HEK293 (cell line): Measurements from ENCODE around the gene PSMB9.
A peak's percentile ranks its signal among the peaks of the same experiment; 100 is the strongest.

ENCODE experiments used
- CTCF ChIA-PET: fragments of 350-600 bp; formaldehyde crosslinking; extraction: SDS; loops from one replicate; lab custom pipeline; 2021; ENCODE audit warnings: antibody characterized with exemption; lab: Yijun Ruan, JAX
- POLR2A ChIA-PET: fragments of 300-600 bp; formaldehyde crosslinking; extraction: SDS; loops from one replicate; lab custom pipeline; 2020; ENCODE audit warnings: antibody characterized with exemption, inconsistent platforms; lab: Yijun Ruan, JAX
- H3K27ac ChIP-seq: fragments of 200-500 bp; sonication (Bioruptor generic); 2 replicates; pipeline ENCODE4 v1.5.1; 2014; ENCODE audit warnings: low read depth, low read length, control low read depth, inconsistent platforms; ENCODE audit errors: extremely low read depth
- H3K36me3 ChIP-seq, 2 experiments: fragments of 200-500 bp in 1 of 2; sonication (Bioruptor generic) in 1 of 2; 1 replicate in 1 of 2; 2 replicates in 1 of 2; pipeline ENCODE4 v1.5.1; 2014 to 2017; ENCODE audit warnings: inconsistent platforms in 2 of 2, low read length in 2 of 2; ENCODE audit not compliant: control insufficient read depth in 2 of 2, insufficient read depth in 1 of 2
- H3K4me1 ChIP-seq: fragments of 200-500 bp; sonication (Bioruptor generic); 2 replicates; pipeline ENCODE4 v1.5.1; 2014; ENCODE audit warnings: mild to moderate bottlenecking, low read length, inconsistent platforms; ENCODE audit not compliant: control insufficient read depth, insufficient read depth
- H3K4me3 ChIP-seq: 2 replicates; pipeline ENCODE4 v1.5.1; 2011; ENCODE audit warnings: low read depth, mild to moderate bottlenecking, control low read depth, low read length, moderate library complexity
- H3K9me3 ChIP-seq: fragments of 200-500 bp; sonication (Bioruptor generic); 2 replicates; pipeline ENCODE4 v1.5.1; 2014; ENCODE audit warnings: low read depth, low read length, inconsistent platforms; ENCODE audit not compliant: control insufficient read depth, insufficient read depth
- KLF7 ChIP-seq: fragments of 450-650 bp; formaldehyde crosslinking; IDR thresholded peaks from 2 replicates; pipeline ENCODE4 v1.5.1; 2016; ENCODE audit warnings: missing biosample characterization, missing genetic modification characterization, borderline replicate concordance
- MYNN ChIP-seq: fragments of 450-650 bp; formaldehyde crosslinking; IDR thresholded peaks from 2 replicates; pipeline ENCODE4 v1.5.1; 2016; ENCODE audit warnings: missing biosample characterization, missing genetic modification characterization, borderline replicate concordance
- RBAK ChIP-seq: fragments of 450-650 bp; formaldehyde crosslinking; IDR thresholded peaks from 2 replicates; pipeline ENCODE4 v1.5.1; 2016; ENCODE audit warnings: missing biosample characterization, missing genetic modification characterization
- WT1 ChIP-seq: fragments of 450-650 bp; formaldehyde crosslinking; IDR thresholded peaks from 2 replicates; pipeline ENCODE4 v1.5.1; 2016; ENCODE audit warnings: missing biosample characterization, missing genetic modification characterization
- ZIC2 ChIP-seq: fragments of 450-650 bp; formaldehyde crosslinking; IDR thresholded peaks from 2 replicates; pipeline ENCODE4 v1.5.1; 2016; ENCODE audit warnings: missing biosample characterization, missing genetic modification characterization
- ZNF138 ChIP-seq: fragments of 450-650 bp; formaldehyde crosslinking; IDR thresholded peaks from 2 replicates; pipeline ENCODE4 v1.5.1; 2016; ENCODE audit warnings: missing biosample characterization, missing genetic modification characterization, borderline replicate concordance
- ZNF174 ChIP-seq: fragments of 450-650 bp; formaldehyde crosslinking; IDR thresholded peaks from 2 replicates; pipeline ENCODE4 v1.5.0; 2017; ENCODE audit warnings: missing biosample characterization, mild to moderate bottlenecking, missing genetic modification characterization
- ZNF2 ChIP-seq: fragments of 450-650 bp; formaldehyde crosslinking; IDR thresholded peaks from 2 replicates; pipeline ENCODE4 v1.5.1; 2016; ENCODE audit warnings: missing biosample characterization, missing genetic modification characterization
- ZNF202 ChIP-seq: fragments of 450-650 bp; formaldehyde crosslinking; IDR thresholded peaks from 2 replicates; pipeline ENCODE4 v1.5.1; 2016; ENCODE audit warnings: missing biosample characterization, missing genetic modification characterization, borderline replicate concordance
- ZNF292 ChIP-seq: fragments of 450-650 bp; formaldehyde crosslinking; IDR thresholded peaks from 2 replicates; pipeline ENCODE4 v1.5.1; 2016; ENCODE audit warnings: low read depth, missing biosample characterization, missing genetic modification characterization, borderline replicate concordance
- ZNF354C ChIP-seq: fragments of 450-650 bp; formaldehyde crosslinking; IDR thresholded peaks from 2 replicates; pipeline ENCODE4 v1.5.1; 2016; ENCODE audit warnings: missing biosample characterization, missing genetic modification characterization, low read depth, borderline replicate concordance
- ZNF37A ChIP-seq: fragments of 450-650 bp; IDR thresholded peaks from 2 replicates; pipeline ENCODE4 v1.5.1; 2018; ENCODE audit warnings: missing biosample characterization, missing genetic modification characterization
- ZNF394 ChIP-seq: fragments of 450-650 bp; formaldehyde crosslinking; IDR thresholded peaks from 2 replicates; pipeline ENCODE4 v1.5.1; 2016; ENCODE audit warnings: missing biosample characterization, missing genetic modification characterization, mild to moderate bottlenecking, moderate library complexity, borderline replicate concordance
- ZNF473 ChIP-seq: fragments of 450-650 bp; formaldehyde crosslinking; IDR thresholded peaks from 2 replicates; pipeline ENCODE4 v1.5.1; 2017; ENCODE audit warnings: missing biosample characterization, missing genetic modification characterization
- ZNF660 ChIP-seq: fragments of 450-650 bp; IDR thresholded peaks from 2 replicates; pipeline ENCODE4 v1.5.1; 2018; ENCODE audit warnings: missing biosample characterization, mild to moderate bottlenecking, missing genetic modification characterization
- ZNF707 ChIP-seq: fragments of 450-650 bp; formaldehyde crosslinking; IDR thresholded peaks from 2 replicates; pipeline ENCODE4 v1.5.1; 2016; ENCODE audit warnings: missing biosample characterization, missing genetic modification characterization
- ZNF776 ChIP-seq: fragments of 450-650 bp; formaldehyde crosslinking; IDR thresholded peaks from 2 replicates; pipeline ENCODE4 v1.5.0; 2017; ENCODE audit warnings: missing biosample characterization, missing genetic modification characterization, borderline replicate concordance
- ZNF791 ChIP-seq: fragments of 450-650 bp; formaldehyde crosslinking; IDR thresholded peaks from 2 replicates; pipeline ENCODE4 v1.5.1; 2016; ENCODE audit warnings: missing biosample characterization, missing genetic modification characterization
- ZNF843 ChIP-seq: fragments of 450-650 bp; formaldehyde crosslinking; IDR thresholded peaks from 2 replicates; pipeline ENCODE4 v1.5.1; 2016; ENCODE audit warnings: missing biosample characterization, missing genetic modification characterization
- ZSCAN23 ChIP-seq: fragments of 450-650 bp; formaldehyde crosslinking; IDR thresholded peaks from 2 replicates; pipeline ENCODE4 v1.5.1; 2016; ENCODE audit warnings: missing biosample characterization, missing genetic modification characterization
- TF ChIP-seq, protein P1 (sequence below): fragments of 450-650 bp; formaldehyde crosslinking; IDR thresholded peaks from 2 replicates; pipeline ENCODE4 v1.5.1; 2016; ENCODE audit warnings: missing biosample characterization, missing genetic modification characterization
- TF ChIP-seq, protein P2 (sequence below): fragments of 450-650 bp; IDR thresholded peaks from 2 replicates; pipeline ENCODE4 v1.5.1; 2018; ENCODE audit warnings: missing biosample characterization, mild to moderate bottlenecking, missing genetic modification characterization
- TF ChIP-seq, protein P3 (sequence below): fragments of 450-650 bp; formaldehyde crosslinking; conservative IDR thresholded peaks from 2 replicates; pipeline ENCODE4 v1.5.1; 2016; ENCODE audit warnings: low read depth, missing biosample characterization, missing genetic modification characterization
- TF ChIP-seq, protein P4 (sequence below): fragments of 450-650 bp; formaldehyde crosslinking; IDR thresholded peaks from 2 replicates; pipeline ENCODE4 v1.5.1; 2016; ENCODE audit warnings: missing biosample characterization, missing genetic modification characterization

The PSMB9 gene

DNA sequence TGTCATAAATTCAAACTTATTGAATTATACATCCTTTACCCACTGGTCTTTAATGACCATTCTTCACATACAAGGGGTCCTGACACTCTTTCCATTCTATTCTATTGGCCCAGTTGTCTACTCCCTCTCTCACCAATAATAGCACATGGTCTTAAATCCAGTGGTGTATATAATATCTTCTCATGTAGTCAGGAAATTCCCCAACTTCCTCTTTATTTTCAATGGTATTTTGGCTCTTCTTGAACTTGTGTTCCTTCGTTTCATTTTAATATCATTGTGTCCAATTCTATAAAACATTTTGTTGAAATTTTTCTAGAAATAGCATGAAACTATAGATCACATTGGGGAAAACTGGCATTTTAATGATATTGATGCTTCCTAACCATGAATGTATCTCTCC is 36.8 kb downstream of the PSMB9 start (continued):
- TF ChIP-seq ZNF660 = no peak
- TF ChIP-seq ZNF2 (tag by site-specific recombination) = no peak
- TF ChIP-seq ZNF843 (tag by site-specific recombination) = no peak
- TF ChIP-seq, protein P1, sequence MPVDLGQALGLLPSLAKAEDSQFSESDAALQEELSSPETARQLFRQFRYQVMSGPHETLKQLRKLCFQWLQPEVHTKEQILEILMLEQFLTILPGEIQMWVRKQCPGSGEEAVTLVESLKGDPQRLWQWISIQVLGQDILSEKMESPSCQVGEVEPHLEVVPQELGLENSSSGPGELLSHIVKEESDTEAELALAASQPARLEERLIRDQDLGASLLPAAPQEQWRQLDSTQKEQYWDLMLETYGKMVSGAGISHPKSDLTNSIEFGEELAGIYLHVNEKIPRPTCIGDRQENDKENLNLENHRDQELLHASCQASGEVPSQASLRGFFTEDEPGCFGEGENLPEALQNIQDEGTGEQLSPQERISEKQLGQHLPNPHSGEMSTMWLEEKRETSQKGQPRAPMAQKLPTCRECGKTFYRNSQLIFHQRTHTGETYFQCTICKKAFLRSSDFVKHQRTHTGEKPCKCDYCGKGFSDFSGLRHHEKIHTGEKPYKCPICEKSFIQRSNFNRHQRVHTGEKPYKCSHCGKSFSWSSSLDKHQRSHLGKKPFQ (tag by site-specific recombination) = no peak
- TF ChIP-seq, protein P2, sequence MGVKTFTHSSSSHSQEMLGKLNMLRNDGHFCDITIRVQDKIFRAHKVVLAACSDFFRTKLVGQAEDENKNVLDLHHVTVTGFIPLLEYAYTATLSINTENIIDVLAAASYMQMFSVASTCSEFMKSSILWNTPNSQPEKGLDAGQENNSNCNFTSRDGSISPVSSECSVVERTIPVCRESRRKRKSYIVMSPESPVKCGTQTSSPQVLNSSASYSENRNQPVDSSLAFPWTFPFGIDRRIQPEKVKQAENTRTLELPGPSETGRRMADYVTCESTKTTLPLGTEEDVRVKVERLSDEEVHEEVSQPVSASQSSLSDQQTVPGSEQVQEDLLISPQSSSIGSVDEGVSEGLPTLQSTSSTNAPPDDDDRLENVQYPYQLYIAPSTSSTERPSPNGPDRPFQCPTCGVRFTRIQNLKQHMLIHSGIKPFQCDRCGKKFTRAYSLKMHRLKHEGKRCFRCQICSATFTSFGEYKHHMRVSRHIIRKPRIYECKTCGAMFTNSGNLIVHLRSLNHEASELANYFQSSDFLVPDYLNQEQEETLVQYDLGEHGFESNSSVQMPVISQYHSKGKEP (tag by site-specific recombination) = no peak
- TF ChIP-seq ZNF394 (tag by site-specific recombination) = no peak
- TF ChIP-seq RBAK (tag by site-specific recombination) = no peak
- no peak for TF ChIP-seq MYNN (tag by site-specific recombination)
- TF ChIP-seq ZNF791 (tag by site-specific recombination) = no peak
- TF ChIP-seq KLF7 (tag by site-specific recombination) = no peak

DNA sequence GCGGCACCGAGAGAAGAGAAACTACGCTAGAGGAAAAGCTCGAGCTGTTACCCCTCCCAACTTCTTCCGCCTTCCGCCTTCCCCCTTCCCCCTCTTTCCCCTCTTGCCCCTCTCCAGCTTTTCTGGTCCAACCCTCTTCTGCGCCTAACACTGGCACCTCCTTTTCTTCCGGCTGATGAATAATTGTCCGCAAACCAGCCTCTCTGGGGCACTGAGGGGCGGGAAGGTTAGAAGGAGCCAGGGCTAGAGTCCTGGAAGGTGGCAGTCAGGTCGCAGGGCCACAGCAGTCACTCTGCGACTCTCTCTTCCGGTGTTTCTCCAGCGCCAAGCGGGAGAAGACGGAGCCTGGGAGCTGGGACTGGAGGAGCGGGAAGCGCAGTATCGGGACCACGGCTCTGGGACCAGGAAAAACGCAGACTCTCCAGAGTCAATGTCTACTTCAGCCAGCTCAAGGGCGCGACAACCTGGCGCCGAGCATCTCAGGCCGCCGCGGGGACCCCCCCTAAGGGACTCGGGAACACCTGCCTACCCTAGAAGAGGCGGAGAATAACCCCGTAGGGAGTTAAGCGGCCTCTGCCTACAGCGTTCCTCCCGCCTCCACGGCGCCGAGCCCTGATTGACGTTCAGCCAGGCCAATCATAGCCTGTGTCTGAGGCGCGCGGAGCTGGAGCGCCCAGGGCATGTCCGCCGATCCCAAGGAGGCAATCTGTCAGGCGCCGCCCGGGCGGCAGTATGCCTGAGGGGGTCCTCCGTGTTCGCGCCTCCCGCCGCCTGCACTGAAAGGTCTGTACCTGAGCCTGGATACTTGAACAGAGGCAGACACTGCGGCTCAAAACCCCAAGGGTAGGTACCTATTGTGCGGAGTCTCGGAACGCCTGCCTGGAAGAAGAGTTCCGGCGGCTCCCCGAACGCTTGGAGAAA is 40.4 kb downstream of the PSMB9 start:
- Histone ChIP-seq H3K4me3 (peak overlapping the region; percentile 66), H3K36me3 (peaks cover 0 to 21% of the 10 kb centered on the region in 2 experiments; a peak in 1 of 3 replicates), H3K9me3 (no peaks in the 10 kb centered on the region), H3K4me1 (peaks cover 5% of the 10 kb centered on the region), H3K27ac (peak overlapping the region; percentile 96)
- CTCF ChIA-PET = interaction anchor here (0.5 to 6.2 kb wide), 20 partner anchors 8 to 1180 kb away, joined by 3 to 51 read pairs (median 3); partner anchors contain the start of genes HLA-DMA, HLA-DMB and TAP2
- POLR2A ChIA-PET = interaction anchor here (0.5 to 7.3 kb wide), 32 partner anchors 8 to 1067 kb away, joined by 3 to 266 read pairs (median 5); partner anchors contain the start of genes BRD2, HLA-DMA, HLA-DMB and HSPA1B
- TF ChIP-seq ZNF354C (tag by site-specific recombination) (no peak), ZNF473 (tag by site-specific recombination) (no peak), ZNF292 (tag by site-specific recombination) (no peak), ZSCAN23 (tag by site-specific recombination) (peak; percentile 21; the same call in 1 of the 2 replicates), ZNF202 (tag by site-specific recombination) (no peak), ZNF37A (tag by site-specific recombination) (no peak), ZNF138 (tag by site-specific recombination) (no peak), ZNF394 (tag by site-specific recombination) (peak; percentile 73), WT1 (tag by site-specific recombination) (peak; percentile 70), ZNF707 (tag by site-specific recombination) (no peak), ZNF174 (no peak), ZNF776 (tag by site-specific recombination) (no peak), ZIC2 (tag by site-specific recombination) (peak; percentile 81)
- TF ChIP-seq, protein P3, sequence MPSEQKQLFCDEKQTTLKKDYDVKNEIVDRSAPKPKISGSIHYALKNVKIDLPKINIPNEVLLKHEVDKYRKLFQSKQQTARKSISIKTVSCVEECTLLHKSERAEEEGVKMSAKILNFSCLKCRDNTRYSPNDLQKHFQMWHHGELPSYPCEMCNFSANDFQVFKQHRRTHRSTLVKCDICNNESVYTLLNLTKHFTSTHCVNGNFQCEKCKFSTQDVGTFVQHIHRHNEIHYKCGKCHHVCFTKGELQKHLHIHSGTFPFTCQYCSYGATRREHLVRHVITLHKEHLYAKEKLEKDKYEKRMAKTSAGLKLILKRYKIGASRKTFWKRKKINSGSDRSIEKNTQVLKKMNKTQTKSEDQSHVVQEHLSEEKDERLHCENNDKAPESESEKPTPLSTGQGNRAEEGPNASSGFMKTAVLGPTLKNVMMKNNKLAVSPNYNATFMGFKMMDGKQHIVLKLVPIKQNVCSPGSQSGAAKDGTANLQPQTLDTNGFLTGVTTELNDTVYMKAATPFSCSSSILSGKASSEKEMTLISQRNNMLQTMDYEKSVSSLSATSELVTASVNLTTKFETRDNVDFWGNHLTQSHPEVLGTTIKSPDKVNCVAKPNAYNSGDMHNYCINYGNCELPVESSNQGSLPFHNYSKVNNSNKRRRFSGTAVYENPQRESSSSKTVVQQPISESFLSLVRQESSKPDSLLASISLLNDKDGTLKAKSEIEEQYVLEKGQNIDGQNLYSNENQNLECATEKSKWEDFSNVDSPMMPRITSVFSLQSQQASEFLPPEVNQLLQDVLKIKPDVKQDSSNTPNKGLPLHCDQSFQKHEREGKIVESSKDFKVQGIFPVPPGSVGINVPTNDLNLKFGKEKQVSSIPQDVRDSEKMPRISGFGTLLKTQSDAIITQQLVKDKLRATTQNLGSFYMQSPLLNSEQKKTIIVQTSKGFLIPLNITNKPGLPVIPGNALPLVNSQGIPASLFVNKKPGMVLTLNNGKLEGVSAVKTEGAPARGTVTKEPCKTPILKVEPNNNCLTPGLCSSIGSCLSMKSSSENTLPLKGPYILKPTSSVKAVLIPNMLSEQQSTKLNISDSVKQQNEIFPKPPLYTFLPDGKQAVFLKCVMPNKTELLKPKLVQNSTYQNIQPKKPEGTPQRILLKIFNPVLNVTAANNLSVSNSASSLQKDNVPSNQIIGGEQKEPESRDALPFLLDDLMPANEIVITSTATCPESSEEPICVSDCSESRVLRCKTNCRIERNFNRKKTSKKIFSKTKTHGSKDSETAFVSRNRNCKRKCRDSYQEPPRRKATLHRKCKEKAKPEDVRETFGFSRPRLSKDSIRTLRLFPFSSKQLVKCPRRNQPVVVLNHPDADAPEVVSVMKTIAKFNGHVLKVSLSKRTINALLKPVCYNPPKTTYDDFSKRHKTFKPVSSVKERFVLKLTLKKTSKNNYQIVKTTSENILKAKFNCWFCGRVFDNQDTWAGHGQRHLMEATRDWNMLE (tag by site-specific recombination) = no peak; the same call in 1 of the 2 replicates
- TF ChIP-seq, protein P4, sequence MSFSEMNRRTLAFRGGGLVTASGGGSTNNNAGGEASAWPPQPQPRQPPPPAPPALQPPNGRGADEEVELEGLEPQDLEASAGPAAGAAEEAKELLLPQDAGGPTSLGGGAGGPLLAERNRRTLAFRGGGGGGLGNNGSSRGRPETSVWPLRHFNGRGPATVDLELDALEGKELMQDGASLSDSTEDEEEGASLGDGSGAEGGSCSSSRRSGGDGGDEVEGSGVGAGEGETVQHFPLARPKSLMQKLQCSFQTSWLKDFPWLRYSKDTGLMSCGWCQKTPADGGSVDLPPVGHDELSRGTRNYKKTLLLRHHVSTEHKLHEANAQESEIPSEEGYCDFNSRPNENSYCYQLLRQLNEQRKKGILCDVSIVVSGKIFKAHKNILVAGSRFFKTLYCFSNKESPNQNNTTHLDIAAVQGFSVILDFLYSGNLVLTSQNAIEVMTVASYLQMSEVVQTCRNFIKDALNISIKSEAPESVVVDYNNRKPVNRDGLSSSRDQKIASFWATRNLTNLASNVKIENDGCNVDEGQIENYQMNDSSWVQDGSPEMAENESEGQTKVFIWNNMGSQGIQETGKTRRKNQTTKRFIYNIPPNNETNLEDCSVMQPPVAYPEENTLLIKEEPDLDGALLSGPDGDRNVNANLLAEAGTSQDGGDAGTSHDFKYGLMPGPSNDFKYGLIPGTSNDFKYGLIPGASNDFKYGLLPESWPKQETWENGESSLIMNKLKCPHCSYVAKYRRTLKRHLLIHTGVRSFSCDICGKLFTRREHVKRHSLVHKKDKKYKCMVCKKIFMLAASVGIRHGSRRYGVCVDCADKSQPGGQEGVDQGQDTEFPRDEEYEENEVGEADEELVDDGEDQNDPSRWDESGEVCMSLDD = peak; percentile 82; the same call in 1 of the 2 replicates
